ENCODE measurements around the gene BUD31. TPM values are rescaled to one million over a fixed set of nuclear protein-coding genes. Genes with fewer than 3 reads are reported as not detected.
A peak's percentile ranks its signal among the peaks of the same experiment; 100 is the strongest.
"Not testable (repeated sequence)": the region's sequence is repeated elsewhere in the genome, so short reads cannot be mapped to it uniquely, and the experiment has no call there.

The BUD31 gene
- total RNA-seq, 2 experiments from 2014 or later = 80.8 to 90.4 TPM

DNA sequence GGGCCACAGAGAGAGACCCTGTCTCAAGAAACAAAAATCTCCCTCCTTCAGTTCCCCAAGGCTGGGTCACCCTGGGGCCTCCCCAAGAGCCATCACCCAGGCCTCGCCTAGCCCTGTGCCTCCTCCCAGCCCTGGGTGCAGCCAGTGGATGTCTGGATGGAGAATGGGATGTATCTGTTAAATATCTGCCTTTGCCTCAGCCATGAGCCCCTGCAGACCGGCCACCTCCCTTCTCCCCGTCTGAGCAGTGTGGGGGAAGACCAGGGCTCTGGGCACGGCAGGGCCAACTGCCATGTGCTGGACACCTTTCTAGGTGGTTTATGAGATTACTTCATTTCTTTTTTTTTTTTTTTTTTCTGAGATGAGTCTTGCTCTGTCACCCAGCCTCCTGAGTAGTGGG lies 24.2 kb upstream of the BUD31 start:
- no peaks in the 10 kb centered on the region for H3K9me3 Mint-ChIP-seq
- POLR2A ChIA-PET = no interaction called here

DNA sequence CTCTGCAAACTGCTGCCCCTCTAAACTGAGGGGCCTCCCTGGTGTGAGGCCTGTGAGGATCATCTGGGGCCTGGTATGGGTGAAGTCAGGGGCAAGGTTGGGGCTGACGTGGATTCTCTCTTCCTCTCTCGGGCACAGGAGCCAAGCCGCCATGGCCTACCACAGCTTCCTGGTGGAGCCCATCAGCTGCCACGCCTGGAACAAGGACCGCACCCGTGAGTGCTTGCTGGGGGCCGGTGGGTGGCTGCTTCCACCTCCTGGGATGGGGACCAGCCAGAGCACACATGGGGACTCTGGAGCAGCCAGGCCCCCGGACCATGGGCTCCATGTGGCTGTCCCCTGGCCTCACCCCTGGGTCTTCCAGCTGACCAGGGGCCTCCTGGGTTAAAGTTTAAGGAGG lies 23.2 kb upstream of the BUD31 start:
- peak overlapping the region; percentile 59 for H3K27ac Mint-ChIP-seq
- H3K4me1 Mint-ChIP-seq = peaks cover 18% of the 10 kb centered on the region
- ATAC-seq (ENCODE audit: low read depth) (no peak), DNase-seq (no peak)
- POLR2A ChIA-PET = no interaction called here
- peaks cover 21% of the 10 kb centered on the region for H3K36me3 Mint-ChIP-seq
- no peaks in the 10 kb centered on the region for H3K27me3 Mint-ChIP-seq
- no peaks in the 10 kb centered on the region for H3K9me3 Mint-ChIP-seq
- H3K4me3 Mint-ChIP-seq = no peak overlapping the region

More for the DNA sequence above, 24.2 kb upstream of the BUD31 start:
- DNase-seq = no peak
- Mint-ChIP-seq H3K27me3 (no peaks in the 10 kb centered on the region), H3K27ac (peak overlapping the region; percentile 12), H3K4me3 (no peak overlapping the region), H3K4me1 (peaks cover 27% of the 10 kb centered on the region), H3K36me3 (peaks cover 22% of the 10 kb centered on the region)
- no peak for ATAC-seq (ENCODE audit: low read depth)

DNA sequence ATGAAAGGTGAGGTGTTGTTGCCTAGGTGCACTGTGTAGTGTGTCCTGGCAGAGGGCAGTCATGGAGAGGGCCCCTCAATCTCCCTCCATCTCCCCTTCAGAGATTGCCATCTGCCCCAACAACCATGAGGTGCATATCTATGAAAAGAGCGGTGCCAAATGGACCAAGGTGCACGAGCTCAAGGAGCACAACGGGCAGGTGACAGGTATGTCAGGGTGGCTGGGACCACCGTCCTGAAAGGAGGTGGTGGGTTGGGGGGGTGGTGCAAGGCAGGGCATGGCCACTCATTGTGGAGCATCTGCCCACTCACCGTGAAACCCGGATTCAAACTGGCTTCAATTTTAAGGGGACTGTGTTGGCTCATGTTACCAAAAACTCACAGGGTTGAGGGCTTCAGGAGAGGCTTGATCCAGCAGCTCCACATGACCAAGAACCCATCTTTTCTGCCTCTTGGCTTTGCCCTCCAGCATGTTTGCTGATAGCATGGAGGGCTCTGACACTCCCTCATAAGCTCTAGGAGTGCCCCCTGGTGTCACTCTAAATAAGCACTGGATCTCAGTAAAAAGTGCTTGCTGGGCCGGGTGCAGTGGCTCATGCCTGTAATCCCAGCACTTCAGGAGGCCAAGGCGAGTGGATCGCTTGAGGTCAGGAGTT lies 22.1 kb upstream of the BUD31 start:
- Mint-ChIP-seq H3K36me3 (peaks cover 18% of the 10 kb centered on the region), H3K4me3 (no peak overlapping the region), H3K9me3 (no peaks in the 10 kb centered on the region), H3K27ac (peak overlapping the region; percentile 58), H3K4me1 (peaks cover 11% of the 10 kb centered on the region), H3K27me3 (no peaks in the 10 kb centered on the region)
- peak; percentile 74 for ATAC-seq (ENCODE audit: low read depth)
- DNase-seq = no peak
- POLR2A ChIA-PET = interaction anchor here (0.6 to 1.6 kb wide), 4 partner anchors 14 to 775 kb away, joined by 3 to 6 read pairs (median 4); partner anchors contain the start of genes BUD31 and PDAP1

DNA sequence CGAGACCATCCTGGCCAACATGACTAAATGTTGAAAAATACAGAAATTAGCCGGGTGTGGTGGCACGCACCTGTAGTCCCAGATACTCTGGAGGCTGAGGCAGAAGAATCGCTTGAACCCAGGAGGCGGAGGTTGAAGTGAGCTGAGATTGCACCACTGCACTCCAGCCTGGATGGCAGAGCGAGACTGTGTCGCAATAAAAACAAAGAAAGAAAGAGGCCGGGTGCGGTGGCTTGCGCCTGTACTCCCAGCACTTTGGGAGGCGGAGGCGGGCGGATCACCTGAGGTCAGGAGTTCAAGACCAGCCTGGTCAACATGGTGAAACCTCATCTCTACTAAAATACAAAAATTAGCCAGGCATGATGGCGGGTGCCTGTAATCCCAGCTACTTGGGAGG lies 21.5 kb upstream of the BUD31 start:
- H3K4me3 Mint-ChIP-seq; ATAC-seq (ENCODE audit: low read depth); H3K27me3 Mint-ChIP-seq; DNase-seq; H3K9me3 Mint-ChIP-seq: not testable (repeated sequence)
- peaks cover 21% of the 10 kb centered on the region for H3K36me3 Mint-ChIP-seq
- POLR2A ChIA-PET = interaction anchor here (0.6 to 1.6 kb wide), 4 partner anchors 13 to 774 kb away, joined by 3 to 6 read pairs (median 4); partner anchors contain the start of genes BUD31 and PDAP1
- H3K27ac Mint-ChIP-seq = peak overlapping the region; percentile 58
- H3K4me1 Mint-ChIP-seq = peaks cover 13% of the 10 kb centered on the region

DNA sequence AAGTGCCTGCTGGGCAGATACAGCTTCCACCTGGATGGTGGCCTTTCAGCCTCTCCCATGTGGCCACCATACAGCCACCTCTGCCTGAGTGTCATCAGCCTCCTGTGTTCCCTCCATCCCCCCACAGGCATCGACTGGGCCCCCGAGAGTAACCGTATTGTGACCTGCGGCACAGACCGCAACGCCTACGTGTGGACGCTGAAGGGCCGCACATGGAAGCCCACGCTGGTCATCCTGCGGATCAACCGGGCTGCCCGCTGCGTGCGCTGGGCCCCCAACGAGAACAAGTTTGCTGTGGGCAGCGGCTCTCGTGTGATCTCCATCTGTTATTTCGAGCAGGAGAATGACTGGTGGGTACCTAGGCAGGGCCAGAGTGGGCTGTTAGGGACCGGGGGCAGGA lies 20.9 kb upstream of the BUD31 start:
- no peaks in the 10 kb centered on the region for H3K27me3 Mint-ChIP-seq
- H3K36me3 Mint-ChIP-seq = peaks cover 21% of the 10 kb centered on the region
- H3K9me3 Mint-ChIP-seq = no peaks in the 10 kb centered on the region
- DNase-seq = no peak
- no peak overlapping the region for H3K4me3 Mint-ChIP-seq
- POLR2A ChIA-PET = interaction anchor here (1.2 to 1.6 kb wide), 2 partner anchors 13 to 21 kb away, joined by 4 to 6 read pairs; partner anchors contain the start of genes BUD31 and PDAP1
- peaks cover 16% of the 10 kb centered on the region for H3K4me1 Mint-ChIP-seq
- ATAC-seq (ENCODE audit: low read depth) = no peak
- H3K27ac Mint-ChIP-seq = no peak overlapping the region

GRCh38 chr7:99389772-99390171 lies 19.0 kb upstream of the BUD31 start:
- Mint-ChIP-seq H3K9me3 (no peaks in the 10 kb centered on the region), H3K27me3 (no peaks in the 10 kb centered on the region), H3K36me3 (peaks cover 19% of the 10 kb centered on the region), H3K27ac (no peak overlapping the region), H3K4me3 (no peak overlapping the region), H3K4me1 (peaks cover 13% of the 10 kb centered on the region)
- DNase-seq = no peak
- POLR2A ChIA-PET = interaction anchor here (0.7 to 7.3 kb wide), 5 partner anchors 9 to 168 kb away, joined by 3 to 67 read pairs (median 4); partner anchors contain the start of genes ARPC1A, BUD31 and PDAP1
- ATAC-seq (ENCODE audit: low read depth) = no peak

DNA sequence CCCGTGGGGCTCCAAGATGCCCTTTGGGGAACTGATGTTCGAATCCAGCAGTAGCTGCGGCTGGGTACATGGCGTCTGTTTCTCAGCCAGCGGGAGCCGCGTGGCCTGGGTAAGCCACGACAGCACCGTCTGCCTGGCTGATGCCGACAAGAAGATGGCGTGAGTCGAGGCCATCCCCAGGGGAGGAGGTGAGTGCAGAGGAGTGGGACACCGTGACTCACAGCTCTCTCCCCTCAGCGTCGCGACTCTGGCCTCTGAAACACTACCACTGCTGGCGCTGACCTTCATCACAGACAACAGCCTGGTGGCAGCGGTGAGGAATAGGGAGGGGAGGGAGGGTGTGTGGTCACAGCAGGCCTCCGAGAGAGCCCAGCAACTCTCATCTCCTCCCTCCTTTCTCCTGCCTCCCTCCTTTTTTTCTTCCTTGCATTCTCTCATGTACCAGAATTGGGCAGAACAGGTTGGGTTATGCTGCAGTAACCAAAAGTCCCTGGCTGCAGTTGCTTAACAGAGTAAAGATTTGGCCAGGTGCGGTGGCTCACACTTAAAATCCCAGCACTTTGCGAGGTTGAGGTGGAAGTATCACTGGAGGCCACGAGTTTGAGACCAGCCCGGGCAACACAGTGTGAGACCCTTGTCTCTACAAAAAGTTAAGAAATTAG lies 17.7 kb upstream of the BUD31 start:
- DNase-seq = no peak
- ATAC-seq (ENCODE audit: low read depth) = no peak
- Mint-ChIP-seq H3K4me1 (peaks cover 13% of the 10 kb centered on the region), H3K9me3 (no peaks in the 10 kb centered on the region), H3K27ac (no peak overlapping the region), H3K4me3 (no peak overlapping the region), H3K27me3 (no peaks in the 10 kb centered on the region), H3K36me3 (peaks cover 19% of the 10 kb centered on the region)
- POLR2A ChIA-PET = interaction anchor here (1.1 to 7.3 kb wide), 7 partner anchors 9 to 65 kb away, joined by 3 to 67 read pairs (median 4); partner anchors contain the start of genes ARPC1A, ARPC1B, BUD31 and PDAP1

DNA sequence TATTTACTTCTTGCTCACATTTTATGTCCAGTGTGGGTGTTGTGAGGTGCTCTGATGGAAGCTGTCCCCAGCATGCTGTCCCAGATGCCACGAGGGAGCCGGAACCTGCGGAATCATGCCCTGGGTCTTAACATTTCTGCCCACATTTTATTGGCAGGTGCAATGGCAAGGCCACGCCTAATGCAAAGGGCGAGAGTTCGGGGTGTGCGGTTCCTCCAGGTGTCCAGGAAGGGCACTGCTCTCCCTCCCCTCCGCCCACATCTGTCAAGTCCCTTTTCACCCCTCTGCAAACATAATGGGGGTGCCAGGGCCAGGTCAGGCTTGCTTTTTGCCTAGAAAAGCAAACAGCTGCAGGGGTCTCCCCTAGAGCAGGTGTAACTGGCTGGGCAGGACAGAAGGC lies 16.7 kb upstream of the BUD31 start:
- POLR2A ChIA-PET = interaction anchor here (0.9 to 7.3 kb wide), 6 partner anchors 9 to 18 kb away, joined by 3 to 67 read pairs (median 4); partner anchors contain the start of genes ARPC1B, BUD31 and PDAP1
- H3K9me3 Mint-ChIP-seq = no peaks in the 10 kb centered on the region
- peaks cover 18% of the 10 kb centered on the region for H3K36me3 Mint-ChIP-seq
- DNase-seq = no peak
- peak overlapping the region; percentile 32 for H3K27ac Mint-ChIP-seq
- H3K27me3 Mint-ChIP-seq = no peaks in the 10 kb centered on the region
- ATAC-seq (ENCODE audit: low read depth) = no peak
- peaks cover 13% of the 10 kb centered on the region for H3K4me1 Mint-ChIP-seq
- peak overlapping the region; percentile 25 for H3K4me3 Mint-ChIP-seq

DNA sequence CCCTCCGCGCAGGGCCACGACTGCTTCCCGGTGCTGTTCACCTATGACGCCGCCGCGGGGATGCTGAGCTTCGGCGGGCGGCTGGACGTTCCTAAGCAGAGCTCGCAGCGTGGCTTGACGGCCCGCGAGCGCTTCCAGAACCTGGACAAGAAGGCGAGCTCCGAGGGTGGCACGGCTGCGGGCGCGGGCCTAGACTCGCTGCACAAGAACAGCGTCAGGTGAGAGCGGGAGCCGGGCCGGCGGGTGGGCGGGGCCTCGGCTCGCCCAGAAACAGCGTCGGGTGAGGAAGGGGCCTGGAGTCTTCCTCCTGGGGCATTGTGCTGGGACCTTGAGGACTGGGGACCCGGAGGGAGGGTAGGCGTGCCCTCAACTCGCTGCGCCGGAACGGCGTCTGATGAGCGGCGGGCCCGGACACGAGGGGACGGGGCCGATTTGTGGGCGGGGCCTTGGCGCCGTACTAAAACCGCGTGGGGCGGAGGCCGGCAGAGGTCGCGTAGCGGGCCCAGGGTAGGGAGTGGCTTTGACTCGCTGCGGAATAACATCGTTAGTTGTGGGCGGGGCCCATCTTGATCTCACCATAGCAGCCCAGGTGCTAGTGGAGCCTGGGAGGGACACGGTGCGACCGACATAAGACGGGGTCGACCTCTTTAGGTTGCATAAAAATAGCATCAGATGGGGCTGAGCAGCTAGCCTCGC lies 16.0 kb upstream of the BUD31 start:
- ATAC-seq (ENCODE audit: low read depth) = peak; percentile 90
- peaks cover 13% of the 10 kb centered on the region for H3K4me1 Mint-ChIP-seq
- H3K9me3 Mint-ChIP-seq = no peaks in the 10 kb centered on the region
- H3K36me3 Mint-ChIP-seq = peaks cover 17% of the 10 kb centered on the region
- peak overlapping the region; percentile 82 for H3K27ac Mint-ChIP-seq
- POLR2A ChIA-PET = interaction anchor here (0.5 to 7.3 kb wide), 6 partner anchors 8 to 37 kb away, joined by 3 to 67 read pairs (median 7); partner anchors contain the start of genes ARPC1B, BUD31 and PDAP1
- no peaks in the 10 kb centered on the region for H3K27me3 Mint-ChIP-seq
- DNase-seq = peak; percentile 84
- peak overlapping the region; percentile 69 for H3K4me3 Mint-ChIP-seq

- POLR2A ChIA-PET = interaction anchor here (0.5 to 7.3 kb wide), 6 partner anchors 8 to 1166 kb away, joined by 3 to 67 read pairs (median 7); partner anchors contain the start of genes ARPC1B, BUD31 and PDAP1
Observed at GRCh38 chr7:99393355-99394187, 15.2 kb upstream of the BUD31 start.

GRCh38 chr7:99394188-99394502 lies 14.6 kb upstream of the BUD31 start:
- no peak for DNase-seq
- H3K27ac Mint-ChIP-seq = peak overlapping the region; percentile 30
- ATAC-seq (ENCODE audit: low read depth) = no peak
- H3K4me3 Mint-ChIP-seq = no peak overlapping the region
- peaks cover 16% of the 10 kb centered on the region for H3K36me3 Mint-ChIP-seq
- POLR2A ChIA-PET = interaction anchor here (0.6 to 7.3 kb wide), 4 partner anchors 13 to 1165 kb away, joined by 4 to 67 read pairs (median 22); partner anchors contain the start of genes ARPC1B, BUD31 and PDAP1
- peaks cover 13% of the 10 kb centered on the region for H3K4me1 Mint-ChIP-seq
- no peaks in the 10 kb centered on the region for H3K27me3 Mint-ChIP-seq
- H3K9me3 Mint-ChIP-seq = no peaks in the 10 kb centered on the region

More at GRCh38 chr7:99393355-99394187, 15.2 kb upstream of the BUD31 start:
- H3K27ac Mint-ChIP-seq = peak overlapping the region; percentile 82
- peak overlapping the region; percentile 69 for H3K4me3 Mint-ChIP-seq
- H3K36me3 Mint-ChIP-seq = peaks cover 16% of the 10 kb centered on the region
- peaks cover 13% of the 10 kb centered on the region for H3K4me1 Mint-ChIP-seq
- H3K27me3 Mint-ChIP-seq = no peaks in the 10 kb centered on the region
- no peak for DNase-seq
- no peak for ATAC-seq (ENCODE audit: low read depth)
- no peaks in the 10 kb centered on the region for H3K9me3 Mint-ChIP-seq

- Mint-ChIP-seq H3K4me3 (no peak overlapping the region), H3K4me1 (peaks cover 13% of the 10 kb centered on the region), H3K27ac (peak overlapping the region; percentile 30), H3K36me3 (peaks cover 12% of the 10 kb centered on the region), H3K27me3 (no peaks in the 10 kb centered on the region), H3K9me3 (no peaks in the 10 kb centered on the region)
- ATAC-seq (ENCODE audit: low read depth) = no peak
- DNase-seq = no peak
- POLR2A ChIA-PET = interaction anchor here (7.3 kb wide), 1 partner anchor 12 kb away, joined by 67 read pairs; the partner anchor contains the start of genes BUD31 and PDAP1
Observed at GRCh38 chr7:99395616-99396327, 13.0 kb upstream of the BUD31 start.

All from activated naive CD8-positive, alpha-beta T cell treated with anti-CD3 and anti-CD28 coated beads, Interleukin-2, amount 10 ng/mL, durations not matched to agents 7 days and 5 days (primary cell).